BJ (cell line): Measurements from ENCODE around the gene SAFB. TPM values are rescaled to one million over a fixed set of nuclear protein-coding genes. Genes with fewer than 3 reads are reported as not detected.
A peak's percentile ranks its signal among the peaks of the same experiment; 100 is the strongest.

Experiments used
- CTCF ChIA-PET: fragments of 350-600 bp; formaldehyde crosslinking; extraction: SDS; loops from one replicate; lab custom pipeline; 2021; ENCODE audit warnings: antibody characterized with exemption, inconsistent platforms; lab: Yijun Ruan, JAX
- POLR2A ChIA-PET: fragments of 300-600 bp; sonication (Branson Sonifier 250); formaldehyde crosslinking; extraction: SDS; loops from one replicate; lab custom pipeline; 2021; ENCODE audit warnings: antibody characterized with exemption; lab: Charles Lee
- DNase-seq: peaks from one replicate; pipeline ENCODE4 v3.0.0-alpha.2; 2011; ENCODE audit warnings: low read depth
- H3K27me3 ChIP-seq: 2 replicates; pipeline ENCODE4 v1.6.0; 2011; ENCODE audit warnings: low read length; ENCODE audit not compliant: control insufficient read depth, insufficient read depth
- H3K36me3 ChIP-seq: 2 replicates; pipeline ENCODE4 v1.5.1; 2011; ENCODE audit warnings: low read length; ENCODE audit not compliant: control insufficient read depth, insufficient read depth
- H3K4me3 ChIP-seq: 2 replicates; pipeline ENCODE4 v1.5.1; 2011; ENCODE audit warnings: low read depth, mild to moderate bottlenecking, control low read depth, low read length
- CTCF ChIP-seq: IDR thresholded peaks from 2 replicates; pipeline ENCODE4 v1.5.1; 2011; ENCODE audit warnings: low read depth, mild to moderate bottlenecking, control low read depth, inconsistent platforms, low read length, moderate library complexity; ENCODE audit not compliant: insufficient read depth
- polyA plus RNA-seq: library from polyadenylated mRNA; depleted of rRNA; stranded (reverse); fragments of >200 nt; gene quantifications from 2 replicates; pipeline ENCODE4 v1.2.3, GENCODE V29; 2011

The SAFB gene
- polyA plus RNA-seq, 1 experiment, result 20.8 TPM

- H3K4me3 ChIP-seq, result peak overlapping the region; percentile 78
- H3K27me3 ChIP-seq, result no peaks in the 10 kb centered on the region
- H3K36me3 ChIP-seq, result peaks cover 54% of the 10 kb centered on the region
- no peak for TF ChIP-seq CTCF
- POLR2A ChIA-PET, result interaction anchor here (0.6 kb wide), 1 partner anchor 94 kb away, joined by 3 read pairs; no protein-coding TSS in a partner anchor
- DNase-seq, result no peak
- CTCF ChIA-PET, result interaction anchor here (1.6 kb wide), 1 partner anchor 21 kb away, joined by 4 read pairs; no protein-coding TSS in a partner anchor
These were observed 69.2 kb downstream of the SAFB start for GRCh38 chr19:5691822-5692722.

GRCh38 chr19:5692723-5693194 is 69.9 kb downstream of the SAFB start:
- DNase-seq, result no peak
- ChIA-PET POLR2A (no interaction called here), CTCF (no interaction called here)
- Histone ChIP-seq H3K27me3 (no peaks in the 10 kb centered on the region), H3K4me3 (no peak overlapping the region), H3K36me3 (peaks cover 57% of the 10 kb centered on the region)
- TF ChIP-seq CTCF, result no peak

- ChIA-PET POLR2A (interaction anchor here (0.5 kb wide), 1 partner anchor 25 kb away, joined by 3 read pairs; no protein-coding TSS in a partner anchor), CTCF (interaction anchor here (0.5 kb wide), 1 partner anchor 74 kb away, joined by 4 read pairs; no protein-coding TSS in a partner anchor)
- TF ChIP-seq CTCF, result no peak
- Histone ChIP-seq H3K4me3 (no peak overlapping the region), H3K36me3 (peaks cover 63% of the 10 kb centered on the region), H3K27me3 (no peaks in the 10 kb centered on the region)
- no peak for DNase-seq
These were observed 70.6 kb downstream of the SAFB start for GRCh38 chr19:5693195-5694166.

DNA sequence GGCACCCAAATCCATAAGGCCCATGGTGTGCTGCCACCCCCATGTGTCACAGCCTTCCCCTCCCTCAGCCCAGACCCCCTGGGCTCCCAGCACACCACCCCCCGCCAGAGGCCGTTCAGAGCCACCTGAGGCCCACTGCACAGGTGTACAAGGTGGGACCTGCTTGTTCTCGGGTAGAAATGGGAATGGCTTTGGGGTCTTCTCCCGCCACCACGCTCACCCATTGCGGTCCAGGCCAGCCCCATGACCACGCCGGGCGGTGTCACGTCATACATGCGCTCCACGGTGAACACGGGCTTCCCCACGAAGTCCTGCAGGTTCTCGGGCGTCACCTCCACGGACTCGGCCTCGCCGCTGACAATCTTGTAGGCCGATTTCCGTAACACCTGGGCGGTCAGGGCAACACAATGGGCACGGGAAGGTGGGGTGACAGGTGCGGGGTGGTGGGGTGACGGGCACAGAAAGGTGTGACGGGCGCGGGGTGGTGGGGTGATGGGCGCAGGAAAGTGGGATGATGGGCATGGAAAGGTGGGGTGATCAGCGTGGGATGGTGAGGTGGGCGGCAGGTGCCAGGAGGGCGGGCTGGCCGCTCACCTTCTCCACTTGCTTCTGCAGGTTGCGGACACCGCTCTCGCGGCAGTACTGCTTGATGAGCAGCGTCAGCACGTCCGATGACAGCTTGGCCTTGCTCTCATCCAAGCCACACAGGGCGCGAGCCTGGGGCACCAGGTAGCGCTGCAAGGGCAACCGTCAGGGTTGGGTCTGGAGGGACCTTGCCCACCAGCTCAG is 71.5 kb downstream of the SAFB start:
- H3K27me3 ChIP-seq, result no peaks in the 10 kb centered on the region
- TF ChIP-seq CTCF, result no peak
- ChIA-PET POLR2A (interaction anchor here (0.5 kb wide), 1 partner anchor 24 kb away, joined by 3 read pairs; no protein-coding TSS in a partner anchor), CTCF (no interaction called here)
- no peak for DNase-seq
- H3K4me3 ChIP-seq, result no peak overlapping the region
- peaks cover 71% of the 10 kb centered on the region for H3K36me3 ChIP-seq
